Measurements from ENCODE around the gene PDE4B. TPM values are rescaled to one million over a fixed set of nuclear protein-coding genes. Genes with fewer than 3 reads are reported as not detected.
"Not testable (repeated sequence)": the region's sequence is repeated elsewhere in the genome, so short reads cannot be mapped to it uniquely, and the experiment has no call there.

The PDE4B gene
- total RNA-seq, 1 experiment from 2014 or later: 9.0 TPM

DNA sequence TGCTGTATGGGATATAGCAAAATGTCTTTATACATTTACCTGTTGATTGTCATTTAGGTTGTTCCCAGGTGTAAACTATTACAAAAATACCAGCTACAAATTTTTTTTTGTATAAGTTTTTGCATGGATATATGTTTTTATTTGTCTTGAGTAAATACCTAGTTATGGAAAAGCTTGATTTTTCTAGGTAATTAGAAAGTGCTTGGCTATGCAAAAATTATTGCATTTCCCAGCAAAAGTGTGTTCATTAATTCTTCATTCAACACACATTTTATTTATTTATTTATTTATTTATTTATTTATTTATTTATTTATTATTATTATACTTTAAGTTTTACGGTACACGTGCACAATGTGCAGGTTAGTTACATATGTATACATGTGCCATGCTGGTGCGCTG lies 22.1 kb downstream of the PDE4B start:
- DNase-seq (ENCODE audit: low read depth): no peak

DNA sequence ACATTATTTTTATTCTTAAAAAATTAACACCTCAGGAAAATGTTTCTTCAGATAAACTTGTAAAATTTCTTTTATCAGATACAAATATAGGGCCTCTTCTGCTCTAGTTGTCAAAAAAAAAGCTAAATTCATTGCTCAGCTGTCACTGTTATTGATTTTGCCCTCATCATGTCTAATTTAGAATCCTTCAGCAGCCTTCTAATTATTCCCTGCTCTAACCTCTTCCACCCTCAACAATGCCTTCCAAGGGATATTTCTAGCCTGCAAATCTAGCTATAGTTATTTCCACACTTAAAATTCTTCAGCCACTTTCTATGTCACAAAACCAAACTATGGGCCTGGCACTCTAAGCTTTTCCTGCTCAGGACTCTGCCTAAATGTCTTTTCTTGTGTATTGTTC lies 25.2 kb downstream of the PDE4B start:
- DNase-seq (ENCODE audit: low read depth): no peak

DNA sequence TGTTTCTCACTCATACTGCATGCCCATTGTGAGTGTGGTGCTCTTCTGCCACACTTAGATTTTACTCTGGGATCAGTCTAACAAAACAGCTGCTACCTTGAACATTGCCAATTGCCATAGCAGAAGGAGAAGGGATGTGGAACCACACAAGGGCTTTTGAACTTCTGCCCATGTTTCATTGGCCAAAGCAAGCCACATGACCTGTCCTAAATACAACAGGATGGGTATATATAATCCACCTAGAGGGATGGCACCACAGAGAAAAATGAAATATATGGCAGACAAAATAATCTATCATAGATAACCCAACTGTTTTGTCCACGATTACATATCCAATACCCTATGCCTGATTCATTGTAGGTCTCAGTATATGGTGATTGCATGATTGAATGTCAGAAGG lies 26.3 kb downstream of the PDE4B start:
- no peak for DNase-seq (ENCODE audit: low read depth)

DNA sequence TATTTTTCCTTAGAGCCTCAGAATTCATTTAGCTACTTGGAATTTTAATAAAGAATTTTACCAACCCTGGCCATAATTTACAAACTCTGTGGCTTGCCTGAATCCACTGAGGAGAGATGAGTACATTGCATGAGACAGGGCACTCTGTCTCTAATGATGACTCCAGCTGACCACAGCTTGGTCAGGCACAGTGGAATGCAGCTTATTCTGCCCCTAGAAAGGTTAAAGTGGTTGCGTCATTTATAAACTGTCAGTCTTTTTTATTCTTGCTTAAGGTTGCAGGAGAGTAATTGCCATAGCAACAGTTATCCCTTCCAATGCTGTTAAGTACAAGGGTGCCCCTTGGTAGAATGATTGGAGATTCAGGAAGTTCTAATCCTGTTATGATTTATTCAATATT lies 28.3 kb downstream of the PDE4B start:
- DNase-seq (ENCODE audit: low read depth): peak; percentile 90

DNA sequence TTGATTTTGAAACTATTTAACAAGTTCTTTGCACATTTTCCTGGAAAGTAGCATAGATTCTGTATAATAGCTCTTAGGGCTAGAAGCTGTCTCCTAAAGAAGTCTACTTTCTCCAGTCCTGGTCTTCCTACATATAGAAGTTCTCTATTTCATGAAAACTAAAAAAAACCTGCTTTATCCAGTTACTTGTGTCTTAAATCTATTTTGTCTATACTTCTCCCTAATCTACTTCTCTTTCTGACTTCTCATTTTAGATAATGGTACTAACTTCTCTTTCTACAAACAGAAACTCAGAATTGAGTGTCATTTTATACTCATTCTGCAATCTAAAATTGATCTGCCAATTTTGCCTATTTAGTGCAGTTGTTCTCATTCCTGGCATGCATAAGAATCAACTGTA lies 28.7 kb downstream of the PDE4B start:
- no peak for DNase-seq (ENCODE audit: low read depth)

DNA sequence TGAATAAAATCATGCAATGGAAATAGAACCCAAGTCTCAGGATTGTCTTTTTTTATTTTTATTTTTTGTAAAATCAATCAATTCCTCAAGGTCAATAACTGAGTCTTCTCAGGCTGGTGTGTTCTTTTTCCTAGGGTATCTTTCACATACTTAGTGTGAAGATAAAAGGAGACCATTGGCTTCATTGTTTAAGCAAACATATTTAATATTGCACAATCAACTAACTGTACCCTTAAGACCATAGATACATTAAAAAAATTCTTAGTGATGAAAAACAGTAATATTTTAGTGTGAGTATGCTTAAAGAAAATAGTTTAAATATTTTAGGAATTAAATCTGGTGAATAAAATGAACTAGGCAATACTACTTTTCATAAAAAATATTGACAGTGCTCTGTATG lies 31.4 kb downstream of the PDE4B start:
- no peak for DNase-seq (ENCODE audit: low read depth)

DNA sequence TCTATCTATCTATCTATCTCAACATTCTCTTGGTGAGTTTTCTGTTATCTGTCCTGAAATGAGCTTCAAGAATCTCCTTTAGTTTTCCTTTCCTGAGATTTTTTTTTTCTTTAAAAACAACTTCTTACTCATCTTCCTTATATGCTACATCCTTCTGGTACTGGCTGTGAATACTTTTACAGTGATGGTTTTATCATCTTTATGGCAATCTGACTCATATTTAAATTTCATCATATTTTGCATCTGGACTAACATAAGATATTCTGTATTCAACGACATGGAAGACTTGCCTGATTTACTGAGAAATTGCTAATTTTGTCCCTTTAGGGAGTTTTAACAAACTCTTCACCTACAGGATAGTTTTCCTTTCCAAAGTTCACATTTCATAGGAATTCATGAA lies 33.0 kb downstream of the PDE4B start:
- peak; percentile 22 for DNase-seq (ENCODE audit: low read depth)

DNA sequence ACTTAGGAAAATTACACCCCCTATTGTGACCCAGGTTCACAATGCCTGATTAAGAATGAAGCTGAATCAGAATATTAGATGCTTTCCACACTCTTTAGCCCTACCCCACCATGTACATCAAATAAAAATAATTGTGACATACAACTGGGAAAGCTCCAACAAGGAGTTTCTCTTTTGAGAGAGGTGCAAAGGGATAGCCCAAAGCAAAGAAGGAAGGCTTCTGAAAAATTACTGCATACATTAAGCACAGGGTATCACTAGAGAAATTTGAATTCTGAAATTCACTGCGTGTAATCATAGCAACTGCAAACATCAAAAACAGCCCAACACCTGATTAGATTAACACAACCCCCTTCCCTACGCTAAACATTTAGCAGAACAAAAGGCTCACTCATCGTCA lies 34.1 kb downstream of the PDE4B start:
- no peak for DNase-seq (ENCODE audit: low read depth)

DNA sequence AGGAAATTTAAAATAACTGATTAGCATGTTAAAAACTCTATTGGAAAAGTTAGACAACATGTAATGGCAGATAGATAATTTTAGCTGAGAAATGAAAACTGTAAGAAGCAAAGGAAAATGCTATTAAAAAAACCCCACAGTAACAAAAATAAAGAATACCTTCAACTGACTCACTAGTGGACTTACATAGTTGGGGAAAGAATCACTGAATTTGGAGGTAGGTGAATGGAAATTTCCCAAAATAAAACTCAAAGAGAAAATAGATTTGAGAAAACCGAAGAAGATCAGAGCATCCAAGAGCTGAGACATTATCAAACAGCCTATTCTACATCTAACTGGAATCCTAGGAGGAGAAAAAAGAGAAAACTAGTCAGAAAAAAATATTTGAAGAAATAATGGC lies 34.7 kb downstream of the PDE4B start:
- DNase-seq (ENCODE audit: low read depth): no peak

DNA sequence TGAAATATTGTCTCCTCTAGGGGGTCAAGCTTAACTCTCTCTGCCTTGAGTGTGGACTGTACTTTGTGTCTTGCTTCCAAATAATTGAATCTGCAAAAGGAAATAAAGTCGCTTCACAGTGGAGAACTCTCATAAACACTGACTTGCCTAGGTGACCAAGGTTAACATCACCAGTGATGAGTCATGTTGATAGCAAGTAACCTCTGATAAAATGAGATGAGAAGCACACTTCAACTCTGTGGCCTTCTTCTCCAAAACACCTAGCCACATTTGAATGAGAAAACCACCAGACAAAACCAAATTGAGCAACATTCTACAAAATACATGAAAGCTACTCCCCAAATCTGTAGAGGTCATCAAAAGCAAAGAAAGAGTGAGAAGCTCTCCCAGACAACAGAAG lies 37.6 kb downstream of the PDE4B start:
- peak; percentile 6 for DNase-seq (ENCODE audit: low read depth)

DNA sequence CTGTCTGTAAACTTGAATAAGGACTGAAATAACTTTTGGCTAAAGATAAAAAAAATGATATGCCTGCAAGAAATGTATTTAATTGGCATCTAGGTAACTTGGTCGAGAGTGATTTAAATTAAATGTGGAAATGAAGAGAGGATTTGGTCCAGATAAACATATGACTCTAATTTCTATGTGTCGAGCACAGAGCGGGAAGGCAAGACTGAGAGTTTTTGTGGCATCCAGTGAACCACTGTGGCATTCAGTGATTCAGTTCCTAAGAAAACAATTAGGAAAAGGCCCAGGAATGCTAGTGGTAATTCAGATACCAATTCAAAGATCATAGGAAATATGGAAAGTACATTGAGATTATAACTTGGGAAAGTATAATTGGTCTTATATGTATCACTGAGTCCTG lies 39.6 kb downstream of the PDE4B start:
- peak; percentile 35 for DNase-seq (ENCODE audit: low read depth)

DNA sequence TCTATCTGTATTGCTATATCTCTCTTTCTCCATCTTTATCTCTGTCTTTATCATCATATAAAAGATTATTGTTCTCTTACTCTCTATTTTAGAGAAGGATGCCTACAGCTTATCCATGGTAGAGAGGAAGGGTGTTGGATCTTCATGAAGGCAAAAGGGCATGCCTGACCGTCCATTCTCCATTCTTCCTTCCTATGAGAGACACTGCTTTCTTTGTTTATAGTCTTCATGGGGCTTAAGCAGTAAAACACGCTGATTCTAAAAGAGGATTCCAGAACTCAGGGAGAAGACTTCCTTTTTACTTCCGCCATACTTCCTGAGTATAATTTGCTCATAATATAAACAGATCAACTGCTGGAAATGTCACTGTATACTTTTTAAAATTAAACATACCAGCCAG lies 44.0 kb downstream of the PDE4B start:
- DNase-seq (ENCODE audit: low read depth): no peak

DNA sequence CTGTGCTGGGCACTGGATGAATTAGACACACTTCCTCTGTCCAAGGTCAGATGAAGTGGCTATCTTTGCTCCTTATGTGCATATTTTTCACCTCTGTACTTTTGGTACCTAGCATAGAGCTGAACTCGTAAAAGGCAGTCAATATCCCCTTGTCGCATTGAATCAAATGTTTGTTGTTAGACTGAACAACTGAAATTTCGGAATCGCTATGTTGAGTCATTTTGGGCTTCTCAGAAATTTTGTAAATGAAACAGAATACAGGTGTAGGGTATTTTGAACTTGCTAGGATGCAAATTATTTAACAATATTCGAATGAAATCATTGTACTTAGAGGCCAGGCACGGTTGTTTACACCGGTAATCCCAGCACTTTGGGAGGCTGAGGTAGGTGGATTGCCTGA lies 48.0 kb downstream of the PDE4B start:
- DNase-seq (ENCODE audit: low read depth): no peak

DNA sequence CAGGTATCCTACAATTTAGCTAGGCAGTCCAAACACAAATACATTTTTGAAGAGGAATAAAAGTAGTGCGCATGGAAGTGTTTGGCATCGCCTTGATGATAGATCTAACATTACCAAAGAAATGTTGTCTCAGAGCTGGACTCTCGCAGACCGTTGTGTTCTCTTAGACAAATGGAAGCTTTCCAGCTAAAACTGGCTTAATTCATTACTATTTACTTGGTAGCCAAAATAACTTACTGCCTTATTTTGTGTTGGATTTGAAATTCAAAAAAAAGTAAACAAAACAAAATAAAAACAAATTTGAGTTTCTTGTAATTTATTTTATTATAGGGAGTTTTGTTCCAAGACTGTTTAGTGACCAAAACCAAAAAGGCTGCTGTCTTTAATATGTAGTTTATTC lies 51.6 kb downstream of the PDE4B start:
- DNase-seq (ENCODE audit: low read depth): no peak

DNA sequence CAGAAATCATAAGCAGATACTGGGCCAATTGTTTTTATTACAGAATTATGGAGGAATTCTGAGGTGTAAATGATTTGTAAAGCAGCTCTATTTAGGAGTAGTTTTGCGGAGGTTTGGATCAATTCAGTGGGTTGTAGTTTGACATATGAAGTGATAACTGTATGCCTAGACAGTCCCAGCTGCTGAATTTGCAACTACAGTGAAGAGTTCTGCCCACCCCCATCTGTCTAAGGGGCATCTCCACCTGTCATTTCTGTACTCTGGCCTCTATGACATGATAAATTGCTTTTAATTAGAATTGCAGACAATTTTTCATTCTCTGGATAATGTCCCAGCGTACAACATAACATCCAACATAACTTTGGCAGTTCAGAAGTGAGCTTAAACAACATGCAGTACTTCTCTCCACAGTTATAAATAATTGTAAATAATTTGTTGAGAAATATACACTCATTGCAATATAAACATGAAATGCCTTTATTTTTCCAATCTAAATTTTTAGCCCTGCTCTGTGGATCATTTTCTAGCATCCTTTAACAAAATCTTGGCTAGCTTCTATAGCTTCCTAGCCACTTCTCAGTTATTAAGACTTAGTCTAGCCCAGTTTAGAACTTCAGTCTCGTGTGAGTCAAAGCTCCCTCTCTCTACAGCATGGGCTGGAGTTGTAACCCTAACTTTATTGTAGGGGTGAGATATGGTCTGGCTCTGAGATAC lies 52.3 kb downstream of the PDE4B start:
- no peak for DNase-seq (ENCODE audit: low read depth)

DNA sequence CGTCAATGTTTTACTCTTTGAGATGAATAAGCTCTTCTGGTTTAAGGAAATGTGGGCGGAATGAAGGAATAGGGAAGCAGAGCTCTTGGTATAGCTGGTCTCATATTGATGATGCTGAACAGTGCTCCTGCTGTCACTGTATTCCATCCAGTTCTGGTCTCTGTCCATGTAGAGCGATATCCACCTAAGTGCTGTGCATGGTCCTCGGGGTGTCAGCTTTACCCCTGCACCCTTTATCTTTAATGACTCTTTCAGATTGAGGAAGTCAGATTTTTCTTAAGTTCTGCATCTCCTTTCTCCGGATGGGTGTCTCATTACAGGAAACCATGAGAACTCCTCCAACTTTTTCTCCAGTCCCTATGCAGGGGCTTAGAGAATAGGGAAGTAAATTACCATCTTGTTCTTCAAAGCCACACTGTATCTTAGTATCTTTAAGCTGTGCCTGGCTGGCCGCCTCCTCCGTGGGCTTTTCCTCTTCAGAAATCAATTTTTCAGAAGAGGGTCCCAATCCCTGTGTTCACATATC lies 52.9 kb downstream of the PDE4B start:
- DNase-seq (ENCODE audit: low read depth): no peak

DNA sequence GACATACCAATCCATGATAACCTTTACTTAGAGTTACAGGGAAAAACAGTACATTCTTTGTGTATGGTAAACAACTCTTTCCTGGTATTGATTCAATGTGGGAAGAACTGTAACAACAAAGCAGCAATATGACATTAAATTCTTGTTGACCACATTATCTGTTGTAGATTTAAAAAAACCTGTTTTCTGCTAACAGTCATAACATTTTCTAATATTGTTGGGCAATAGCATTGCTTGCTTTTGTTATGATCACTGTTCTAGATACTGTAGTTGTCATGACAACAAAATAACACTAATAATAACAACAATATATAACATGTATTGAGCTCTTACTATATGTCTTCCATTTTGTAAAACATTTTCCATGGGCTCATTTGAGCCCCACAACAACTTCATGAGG lies 54.2 kb downstream of the PDE4B start:
- no peak for DNase-seq (ENCODE audit: low read depth)

DNA sequence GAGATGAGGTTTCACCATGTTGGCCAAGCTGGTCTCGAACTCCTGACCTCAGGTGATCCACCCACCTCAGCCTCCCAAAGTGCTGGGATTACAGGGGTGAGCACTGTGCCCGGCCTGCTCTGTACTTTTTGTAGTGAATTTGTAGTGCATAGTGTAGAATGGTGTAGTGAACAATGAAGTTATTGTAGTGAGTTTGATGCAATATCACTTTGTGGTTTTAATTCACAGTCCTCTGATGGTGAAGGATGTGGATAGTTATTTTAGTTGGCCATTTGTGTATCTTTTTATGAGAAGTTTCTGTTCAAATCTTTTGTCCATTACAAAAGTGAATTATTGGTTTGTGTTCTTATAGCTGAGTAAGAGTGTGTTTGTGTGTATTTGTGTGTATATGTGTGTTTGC lies 57.6 kb downstream of the PDE4B start:
- DNase-seq (ENCODE audit: low read depth): no peak

DNA sequence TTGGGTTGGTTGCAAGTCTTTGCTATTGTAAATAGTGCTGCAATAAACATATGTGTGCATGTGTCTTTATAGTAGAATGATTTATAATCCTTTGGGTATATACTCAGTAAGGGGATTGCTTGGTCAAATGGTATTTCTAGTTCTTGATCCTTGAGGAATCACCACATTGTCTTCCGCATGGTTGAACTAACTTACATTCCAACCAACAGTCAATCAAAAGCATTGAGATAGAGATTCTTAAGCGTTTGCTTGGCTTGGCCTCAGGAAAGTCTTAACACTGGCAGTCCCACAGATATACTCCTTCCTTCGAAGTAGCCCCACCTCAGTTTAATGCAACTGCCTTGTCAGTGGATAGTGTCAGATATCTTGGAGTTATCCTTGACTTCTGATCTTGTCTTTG lies 63.9 kb downstream of the PDE4B start:
- DNase-seq (ENCODE audit: low read depth): peak; percentile 31

DNA sequence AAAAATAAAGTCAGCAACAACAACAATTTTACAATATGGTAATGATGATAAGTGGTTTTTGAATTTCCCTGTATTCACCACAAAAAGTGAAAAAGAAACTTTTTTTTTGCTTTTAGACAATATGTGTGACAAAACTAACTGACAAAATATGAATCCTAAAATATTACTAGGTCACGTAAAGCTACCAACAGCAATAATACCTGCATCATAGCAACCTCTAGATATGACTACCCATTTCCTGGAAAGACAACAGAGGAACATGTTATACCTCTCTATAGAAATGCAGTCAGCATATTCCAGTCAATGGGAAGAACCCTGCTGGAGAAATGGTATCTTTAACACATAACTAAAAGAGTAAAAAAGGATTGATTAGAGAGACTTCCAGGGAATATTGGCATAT lies 73.7 kb downstream of the PDE4B start:
- DNase-seq (ENCODE audit: low read depth): no peak

DNA sequence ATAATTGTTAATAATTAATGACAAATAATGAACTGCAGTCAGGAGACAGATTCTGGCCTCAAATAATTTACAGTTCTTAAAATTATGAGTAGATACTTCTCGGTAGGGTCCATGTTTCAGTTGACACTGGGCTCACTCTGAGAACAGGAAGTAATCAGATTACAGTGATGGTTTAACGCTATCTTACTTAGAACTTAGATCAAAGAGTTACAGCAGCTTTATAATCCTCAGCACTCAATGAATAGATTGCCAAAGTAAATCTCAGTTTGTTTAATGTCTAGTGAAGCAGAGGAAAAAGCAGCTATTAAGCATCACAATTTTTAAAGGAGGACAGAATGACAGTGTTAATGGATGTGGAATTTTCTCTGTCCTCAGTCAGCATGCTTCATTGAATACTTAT lies 79.6 kb downstream of the PDE4B start:
- no peak for DNase-seq (ENCODE audit: low read depth)

DNA sequence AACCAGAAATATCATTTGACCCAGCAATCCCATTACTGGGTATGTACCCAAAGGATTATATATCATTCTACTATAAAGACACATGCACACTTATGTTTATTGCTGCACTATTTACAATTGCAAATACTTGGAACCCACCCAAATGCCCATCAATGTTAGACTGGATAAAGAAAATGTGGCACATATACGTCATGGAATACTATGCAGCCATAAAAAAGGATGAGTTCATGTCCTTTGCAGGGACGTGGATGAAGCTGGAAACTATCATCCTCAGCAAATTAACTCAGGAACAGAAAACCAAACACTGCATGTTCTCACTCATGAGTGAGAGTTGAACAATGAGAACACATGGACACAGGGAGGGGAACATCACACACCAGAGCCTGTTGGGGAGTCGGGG lies 85.6 kb downstream of the PDE4B start:
- not testable (repeated sequence) for DNase-seq (ENCODE audit: low read depth)

DNA sequence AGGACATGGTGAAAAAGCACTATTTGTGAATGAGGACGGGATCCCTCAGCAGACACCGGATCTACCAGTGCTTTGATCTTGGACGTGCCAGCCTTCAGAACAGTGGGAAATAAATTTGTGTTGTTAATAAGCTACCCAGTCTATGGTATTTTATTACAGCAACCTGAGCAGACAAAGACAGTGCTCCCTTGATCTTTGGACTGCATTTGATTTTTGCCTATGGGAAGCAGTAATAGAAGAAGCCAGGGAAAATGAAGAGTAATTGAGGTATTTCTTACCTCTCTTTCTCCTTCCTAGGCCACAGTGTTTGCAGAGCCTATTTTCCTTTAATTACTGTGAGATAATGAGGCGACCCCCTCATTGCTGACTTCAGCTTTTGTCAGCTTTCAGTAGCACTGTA lies 87.9 kb downstream of the PDE4B start:
- no peak for DNase-seq (ENCODE audit: low read depth)

DNA sequence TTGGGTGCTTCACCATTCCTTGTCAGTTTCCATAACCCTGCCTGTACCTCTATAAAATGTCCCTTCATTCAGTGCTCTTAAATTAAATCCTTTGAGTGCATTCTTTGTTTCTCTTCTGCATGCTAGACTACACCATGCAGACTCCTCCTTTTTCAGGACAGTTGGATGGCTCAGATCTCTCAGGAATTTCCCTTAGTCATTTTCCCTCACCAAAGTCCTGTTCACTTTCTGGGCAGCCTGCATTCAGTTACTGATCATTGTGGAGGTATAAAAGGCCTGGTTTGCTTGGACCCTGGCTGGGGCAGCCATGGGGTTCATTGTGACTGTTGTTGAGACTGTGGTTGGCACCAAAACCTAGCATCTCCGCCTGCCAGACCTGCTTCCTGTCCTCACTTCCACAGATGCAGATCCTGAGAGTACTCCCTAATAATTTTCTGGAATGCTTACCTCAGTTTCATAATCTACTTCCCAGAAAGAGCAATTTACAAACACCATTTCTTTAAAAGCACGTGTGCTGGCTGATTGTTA lies 88.4 kb downstream of the PDE4B start:
- no peak for DNase-seq (ENCODE audit: low read depth)

Measured in RPMI7951 (cell line).